ENCODE results near the gene PRRG4. TPM values are rescaled to one million over a fixed set of nuclear protein-coding genes. Genes with fewer than 3 reads are reported as not detected.

Gene PRRG4
- total and polyA plus RNA-seq, 2 donors (not counting 1 experiment from before 2014, with no cell fraction given) = 0.08 to 0.33 TPM

DNA sequence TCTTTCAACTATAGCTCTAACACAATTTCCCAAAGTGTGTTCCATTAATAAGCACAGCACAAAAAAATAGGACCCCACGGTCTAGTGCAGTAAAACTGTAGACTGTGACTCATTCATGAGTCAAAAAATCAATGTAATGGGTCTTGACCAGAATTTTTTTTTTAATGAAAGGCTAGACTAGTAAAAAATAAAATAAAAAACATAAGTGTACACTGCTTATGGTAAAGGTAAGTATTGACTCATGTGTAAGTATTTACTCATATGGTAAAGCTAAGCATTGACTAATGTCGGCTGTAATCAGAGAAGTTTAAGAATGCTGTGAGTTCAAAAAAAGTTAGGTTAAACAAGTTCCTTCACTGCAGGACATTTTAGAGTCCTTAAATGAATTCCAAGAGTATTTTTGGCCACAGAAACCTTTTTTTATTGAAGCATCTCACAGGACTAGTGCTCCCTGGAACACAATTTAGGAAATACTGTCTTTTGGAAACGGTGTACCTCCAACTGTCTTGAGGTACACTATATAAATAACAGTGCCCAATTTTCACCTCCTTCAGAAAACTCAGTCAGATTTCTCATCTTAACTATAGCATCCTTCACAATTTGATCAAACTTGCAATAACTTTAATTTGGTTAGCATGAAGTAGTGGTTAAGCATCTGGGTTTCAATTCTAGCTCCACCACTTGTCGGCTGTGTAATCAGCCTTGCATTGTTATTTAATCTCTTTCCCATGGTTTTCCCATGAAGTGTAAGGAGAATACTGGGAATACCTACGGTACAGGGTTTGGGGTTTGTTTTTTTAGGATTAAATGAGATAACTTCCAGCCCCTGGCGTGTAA is 37.4 kb upstream of the PRRG4 start:
- Histone ChIP-seq H3K9ac (ENCODE audit: insufficient read depth, low read length) (no peak overlapping the region), H3K36me3 (ENCODE audit: control insufficient read depth, insufficient read depth, low read length) (no peaks in the 10 kb centered on the region), H3K9me3 (ENCODE audit: control insufficient read depth, insufficient read depth, low read depth, low read length) (no peaks in the 10 kb centered on the region), H3K4me3 (replicated peaks in 1 of 4; ENCODE audit: control extremely low read depth in 1 of 4, insufficient read depth in 1 of 4, low read depth in 3 of 4, low read length in 4 of 4) (no peak overlapping the region), H3K79me2 (ENCODE audit: control insufficient read depth, insufficient read depth, low read length) (no peaks in the 10 kb centered on the region), H3K27me3 (ENCODE audit: control insufficient read depth, insufficient read depth, low read length) (no peaks in the 10 kb centered on the region), H2AFZ (ENCODE audit: low read length) (no peak overlapping the region), H3K4me2 (ENCODE audit: extremely low read depth, insufficient read depth, low read length) (peak overlapping the region; percentile 73), H3K4me1 (ENCODE audit: control insufficient read depth, extremely low read depth, insufficient read depth, low read length) (no peaks in the 10 kb centered on the region), H3K27ac (ENCODE audit: insufficient read depth, low read length) (no peak overlapping the region), H4K20me1 (ENCODE audit: control insufficient read depth, extremely low read depth, insufficient read depth, low read length) (no peaks in the 10 kb centered on the region)
- no peak for DNase-seq (ENCODE audit: low read depth in 2 of 2)
- no peak for TF ChIP-seq EZH2 (IDR thresholded peaks at IDR 0.05; ENCODE audit: low read length, missing control alignments)
- TF ChIP-seq, protein P1, sequence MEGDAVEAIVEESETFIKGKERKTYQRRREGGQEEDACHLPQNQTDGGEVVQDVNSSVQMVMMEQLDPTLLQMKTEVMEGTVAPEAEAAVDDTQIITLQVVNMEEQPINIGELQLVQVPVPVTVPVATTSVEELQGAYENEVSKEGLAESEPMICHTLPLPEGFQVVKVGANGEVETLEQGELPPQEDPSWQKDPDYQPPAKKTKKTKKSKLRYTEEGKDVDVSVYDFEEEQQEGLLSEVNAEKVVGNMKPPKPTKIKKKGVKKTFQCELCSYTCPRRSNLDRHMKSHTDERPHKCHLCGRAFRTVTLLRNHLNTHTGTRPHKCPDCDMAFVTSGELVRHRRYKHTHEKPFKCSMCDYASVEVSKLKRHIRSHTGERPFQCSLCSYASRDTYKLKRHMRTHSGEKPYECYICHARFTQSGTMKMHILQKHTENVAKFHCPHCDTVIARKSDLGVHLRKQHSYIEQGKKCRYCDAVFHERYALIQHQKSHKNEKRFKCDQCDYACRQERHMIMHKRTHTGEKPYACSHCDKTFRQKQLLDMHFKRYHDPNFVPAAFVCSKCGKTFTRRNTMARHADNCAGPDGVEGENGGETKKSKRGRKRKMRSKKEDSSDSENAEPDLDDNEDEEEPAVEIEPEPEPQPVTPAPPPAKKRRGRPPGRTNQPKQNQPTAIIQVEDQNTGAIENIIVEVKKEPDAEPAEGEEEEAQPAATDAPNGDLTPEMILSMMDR (conservative IDR thresholded peaks at IDR 0.05 in 1 of 2, IDR thresholded peaks at IDR 0.05 in 1 of 2; ENCODE audit: low read depth in 1 of 2, low read length in 2 of 2) = no peak

- Histone ChIP-seq H3K9ac (ENCODE audit: insufficient read depth, low read length) (no peak overlapping the region), H2AFZ (ENCODE audit: low read length) (peak overlapping the region; percentile 84), H3K4me3 (replicated peaks in 1 of 4; ENCODE audit: control extremely low read depth in 1 of 4, insufficient read depth in 1 of 4, low read depth in 3 of 4, low read length in 4 of 4) (peak overlapping the region in 1 of 4 experiments; percentile 1), H3K9me3 (ENCODE audit: control insufficient read depth, insufficient read depth, low read depth, low read length) (no peaks in the 10 kb centered on the region), H3K79me2 (ENCODE audit: control insufficient read depth, insufficient read depth, low read length) (no peaks in the 10 kb centered on the region), H3K4me2 (ENCODE audit: extremely low read depth, insufficient read depth, low read length) (peak overlapping the region; percentile 73), H4K20me1 (ENCODE audit: control insufficient read depth, extremely low read depth, insufficient read depth, low read length) (no peaks in the 10 kb centered on the region), H3K4me1 (ENCODE audit: control insufficient read depth, extremely low read depth, insufficient read depth, low read length) (no peaks in the 10 kb centered on the region), H3K36me3 (ENCODE audit: control insufficient read depth, insufficient read depth, low read length) (no peaks in the 10 kb centered on the region), H3K27ac (ENCODE audit: insufficient read depth, low read length) (no peak overlapping the region), H3K27me3 (ENCODE audit: control insufficient read depth, insufficient read depth, low read length) (no peaks in the 10 kb centered on the region)
- peak; percentile 12 to 42 for DNase-seq (ENCODE audit: low read depth in 2 of 2)
- TF ChIP-seq, protein P1 (conservative IDR thresholded peaks at IDR 0.05 in 1 of 2, IDR thresholded peaks at IDR 0.05 in 1 of 2; ENCODE audit: low read depth in 1 of 2, low read length in 2 of 2) = peak; percentile 74 to 90
- TF ChIP-seq EZH2 (IDR thresholded peaks at IDR 0.05; ENCODE audit: low read length, missing control alignments) = no peak
Observed at GRCh38 chr11:32792948-32793475, 36.7 kb upstream of the PRRG4 start.

- Histone ChIP-seq H3K9me3 (ENCODE audit: control insufficient read depth, insufficient read depth, low read depth, low read length) (no peaks in the 10 kb centered on the region), H3K9ac (ENCODE audit: insufficient read depth, low read length) (no peak within 1 kb of the TSS), H3K4me2 (ENCODE audit: extremely low read depth, insufficient read depth, low read length) (no peak within 1 kb of the TSS), H3K27me3 (ENCODE audit: control insufficient read depth, insufficient read depth, low read length) (no peaks in the 10 kb centered on the region), H3K36me3 (ENCODE audit: control insufficient read depth, insufficient read depth, low read length) (no peaks in the 10 kb centered on the region), H3K79me2 (ENCODE audit: control insufficient read depth, insufficient read depth, low read length) (no peaks in the 10 kb centered on the region), H2AFZ (ENCODE audit: low read length) (no peak within 1 kb of the TSS), H4K20me1 (ENCODE audit: control insufficient read depth, extremely low read depth, insufficient read depth, low read length) (no peaks in the 10 kb centered on the region), H3K4me3 (replicated peaks in 1 of 4; ENCODE audit: control extremely low read depth in 1 of 4, insufficient read depth in 1 of 4, low read depth in 3 of 4, low read length in 4 of 4) (no peak within 1 kb of the TSS), H3K4me1 (ENCODE audit: control insufficient read depth, extremely low read depth, insufficient read depth, low read length) (no peaks in the 10 kb centered on the region), H3K27ac (ENCODE audit: insufficient read depth, low read length) (no peak within 1 kb of the TSS)
- no peak for DNase-seq (ENCODE audit: low read depth in 2 of 2)
- TF ChIP-seq EZH2 (IDR thresholded peaks at IDR 0.05; ENCODE audit: low read length, missing control alignments) = no peak
- TF ChIP-seq, protein P1 (conservative IDR thresholded peaks at IDR 0.05 in 1 of 2, IDR thresholded peaks at IDR 0.05 in 1 of 2; ENCODE audit: low read depth in 1 of 2, low read length in 2 of 2) = no peak
Observed at GRCh38 chr11:32794439-32794838, 35.3 kb upstream of the PRRG4 start, which contains the start of gene CCDC73. TSS of gene CCDC73 (minus strand) at chr11:32794662. CDS start at chr11:32760243, 34,419 bp downstream.

Measured in fibroblast of lung (primary cell).